Measurements from ENCODE around the gene ZNF500.

DNA sequence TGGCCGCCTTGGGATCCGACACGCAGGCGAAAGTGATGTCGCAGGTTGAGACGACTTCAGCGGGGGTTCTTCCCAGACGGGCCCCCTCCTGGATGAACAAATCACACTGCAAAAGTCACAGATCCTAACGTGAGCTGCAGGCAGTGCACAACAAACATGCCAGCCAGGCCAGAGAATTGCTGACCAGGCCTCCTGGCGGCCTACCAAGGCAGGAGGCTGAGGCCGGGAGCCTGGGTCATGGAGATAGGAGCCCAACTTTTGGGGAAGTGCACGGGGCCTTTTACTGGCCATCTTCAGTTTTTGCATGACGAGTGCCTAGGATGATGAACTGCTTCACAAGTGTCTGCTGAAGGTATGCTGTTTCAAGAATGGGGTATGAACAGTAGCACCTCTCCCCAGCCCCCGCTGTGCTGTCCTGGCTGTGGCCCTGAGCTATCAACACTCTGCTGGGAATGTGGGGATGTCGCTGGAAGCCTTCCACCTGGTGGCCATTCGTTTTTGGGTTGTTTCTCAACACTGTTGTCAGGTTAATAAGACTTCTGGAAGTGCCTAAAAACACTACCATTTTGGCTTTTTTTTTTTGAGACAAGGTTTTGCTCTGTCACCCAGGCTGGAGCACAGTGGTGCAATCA is 47.7 kb upstream of the ZNF500 start:
- TF ChIP-seq EZH2phosphoT487 (IDR thresholded peaks at IDR 0.05; ENCODE audit: unreplicated experiment) (no peak), ZNF331 (CRISPR knock-in tag; IDR thresholded peaks at IDR 0.05; ENCODE audit: low read depth) (no peak), CREB1 (CRISPR knock-in tag; IDR thresholded peaks at IDR 0.05; ENCODE audit: low read depth) (no peak)
- TF ChIP-seq, protein P1, sequence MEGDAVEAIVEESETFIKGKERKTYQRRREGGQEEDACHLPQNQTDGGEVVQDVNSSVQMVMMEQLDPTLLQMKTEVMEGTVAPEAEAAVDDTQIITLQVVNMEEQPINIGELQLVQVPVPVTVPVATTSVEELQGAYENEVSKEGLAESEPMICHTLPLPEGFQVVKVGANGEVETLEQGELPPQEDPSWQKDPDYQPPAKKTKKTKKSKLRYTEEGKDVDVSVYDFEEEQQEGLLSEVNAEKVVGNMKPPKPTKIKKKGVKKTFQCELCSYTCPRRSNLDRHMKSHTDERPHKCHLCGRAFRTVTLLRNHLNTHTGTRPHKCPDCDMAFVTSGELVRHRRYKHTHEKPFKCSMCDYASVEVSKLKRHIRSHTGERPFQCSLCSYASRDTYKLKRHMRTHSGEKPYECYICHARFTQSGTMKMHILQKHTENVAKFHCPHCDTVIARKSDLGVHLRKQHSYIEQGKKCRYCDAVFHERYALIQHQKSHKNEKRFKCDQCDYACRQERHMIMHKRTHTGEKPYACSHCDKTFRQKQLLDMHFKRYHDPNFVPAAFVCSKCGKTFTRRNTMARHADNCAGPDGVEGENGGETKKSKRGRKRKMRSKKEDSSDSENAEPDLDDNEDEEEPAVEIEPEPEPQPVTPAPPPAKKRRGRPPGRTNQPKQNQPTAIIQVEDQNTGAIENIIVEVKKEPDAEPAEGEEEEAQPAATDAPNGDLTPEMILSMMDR (conservative IDR thresholded peaks at IDR 0.05; ENCODE audit: low read depth in 2 of 2), result peak; percentile 26 to 37; a peak in 3 of 4 replicates
- TF ChIP-seq, protein P2, sequence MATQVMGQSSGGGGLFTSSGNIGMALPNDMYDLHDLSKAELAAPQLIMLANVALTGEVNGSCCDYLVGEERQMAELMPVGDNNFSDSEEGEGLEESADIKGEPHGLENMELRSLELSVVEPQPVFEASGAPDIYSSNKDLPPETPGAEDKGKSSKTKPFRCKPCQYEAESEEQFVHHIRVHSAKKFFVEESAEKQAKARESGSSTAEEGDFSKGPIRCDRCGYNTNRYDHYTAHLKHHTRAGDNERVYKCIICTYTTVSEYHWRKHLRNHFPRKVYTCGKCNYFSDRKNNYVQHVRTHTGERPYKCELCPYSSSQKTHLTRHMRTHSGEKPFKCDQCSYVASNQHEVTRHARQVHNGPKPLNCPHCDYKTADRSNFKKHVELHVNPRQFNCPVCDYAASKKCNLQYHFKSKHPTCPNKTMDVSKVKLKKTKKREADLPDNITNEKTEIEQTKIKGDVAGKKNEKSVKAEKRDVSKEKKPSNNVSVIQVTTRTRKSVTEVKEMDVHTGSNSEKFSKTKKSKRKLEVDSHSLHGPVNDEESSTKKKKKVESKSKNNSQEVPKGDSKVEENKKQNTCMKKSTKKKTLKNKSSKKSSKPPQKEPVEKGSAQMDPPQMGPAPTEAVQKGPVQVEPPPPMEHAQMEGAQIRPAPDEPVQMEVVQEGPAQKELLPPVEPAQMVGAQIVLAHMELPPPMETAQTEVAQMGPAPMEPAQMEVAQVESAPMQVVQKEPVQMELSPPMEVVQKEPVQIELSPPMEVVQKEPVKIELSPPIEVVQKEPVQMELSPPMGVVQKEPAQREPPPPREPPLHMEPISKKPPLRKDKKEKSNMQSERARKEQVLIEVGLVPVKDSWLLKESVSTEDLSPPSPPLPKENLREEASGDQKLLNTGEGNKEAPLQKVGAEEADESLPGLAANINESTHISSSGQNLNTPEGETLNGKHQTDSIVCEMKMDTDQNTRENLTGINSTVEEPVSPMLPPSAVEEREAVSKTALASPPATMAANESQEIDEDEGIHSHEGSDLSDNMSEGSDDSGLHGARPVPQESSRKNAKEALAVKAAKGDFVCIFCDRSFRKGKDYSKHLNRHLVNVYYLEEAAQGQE (IDR thresholded peaks at IDR 0.05; ENCODE audit: unreplicated experiment), result no peak

All from GM23338 (cell line).